Liver (tissue), 3 donors: Measurements from ENCODE around the gene ZNF628.

Source experiments
- ATF3 ChIP-seq: IDR thresholded peaks from 2 replicates; pipeline ENCODE4 v1.6.1; 2016; ENCODE audit warnings: antibody characterized with exemption
- CTCF ChIP-seq: fragments of 150-350 bp; IDR thresholded peaks from 2 replicates; pipeline ENCODE4 v1.5.1; 2017; ENCODE audit warnings: improper control_type of control experiment, low read depth, low read length; ENCODE audit not compliant: missing input control
- EGR1 ChIP-seq, 2 donors: IDR thresholded peaks; 2 replicates each; pipeline ENCODE4 v1.6.1; 2016 to 2018; ENCODE audit warnings: antibody characterized with exemption in 2 of 2, low read depth in 2 of 2
- GABPA ChIP-seq, 2 donors: IDR thresholded peaks in 1 of 2; conservative IDR thresholded peaks in 1 of 2; 2 replicates each; pipeline ENCODE4 v1.6.1; 2016; ENCODE audit warnings: antibody characterized with exemption in 2 of 2, mild to moderate bottlenecking in 1 of 2, moderate library complexity in 1 of 2
- HNF4A ChIP-seq, 2 donors: conservative IDR thresholded peaks; 2 replicates each; pipeline ENCODE4 v1.6.1; 2016; ENCODE audit warnings: antibody characterized with exemption in 2 of 2, mild to moderate bottlenecking in 2 of 2
- JUND ChIP-seq, 2 donors: IDR thresholded peaks; 2 replicates each; pipeline ENCODE4 v1.6.1; 2016; ENCODE audit warnings: antibody characterized with exemption in 2 of 2
- MAX ChIP-seq: IDR thresholded peaks from 2 replicates; pipeline ENCODE4 v1.6.1; 2016; ENCODE audit warnings: antibody characterized with exemption
- NR2F2 ChIP-seq: IDR thresholded peaks from 2 replicates; pipeline ENCODE4 v1.6.1; 2016; ENCODE audit warnings: antibody characterized with exemption
- REST ChIP-seq: IDR thresholded peaks from 2 replicates; pipeline ENCODE4 v1.6.1; 2016; ENCODE audit warnings: antibody characterized with exemption, mild to moderate bottlenecking
- SP1 ChIP-seq: IDR thresholded peaks from 2 replicates; pipeline ENCODE4 v1.6.1; 2018; ENCODE audit warnings: antibody characterized with exemption, mild to moderate bottlenecking
- TAF1 ChIP-seq: conservative IDR thresholded peaks from 2 replicates; pipeline ENCODE4 v1.6.1; 2016; ENCODE audit warnings: antibody characterized with exemption, mild to moderate bottlenecking
- YY1 ChIP-seq: IDR thresholded peaks from 2 replicates; pipeline ENCODE4 v1.6.1; 2016; ENCODE audit warnings: antibody characterized with exemption, mild to moderate bottlenecking
- donor health status: healthy.
- donor health status: healthy.

GRCh38 chr19:55528030-55528803 is 51.8 kb downstream of the ZNF628 start:
- no peak for TF ChIP-seq CTCF
- TF ChIP-seq SP1 = no peak
- no peak for TF ChIP-seq ATF3
- TF ChIP-seq YY1 = no peak
- TF ChIP-seq MAX = no peak
- no peak for TF ChIP-seq REST
- no peak for TF ChIP-seq NR2F2
- no peak for TF ChIP-seq JUND (IDR thresholded peaks at IDR 0.05)
- no peak for TF ChIP-seq GABPA (IDR thresholded peaks at IDR 0.05 in 1 of 2, conservative IDR thresholded peaks at IDR 0.05 in 1 of 2)
- TF ChIP-seq HNF4A (conservative IDR thresholded peaks at IDR 0.05) = no peak
- no peak for TF ChIP-seq EGR1 (IDR thresholded peaks at IDR 0.05; ENCODE audit: low read depth in 2 of 2)
- no peak for TF ChIP-seq TAF1
